HG02623 (cell line): ENCODE measurements around the gene ROR1.

Experiments
- ATAC-seq: cut with Tn5 transposase; IDR thresholded peaks from one replicate; pipeline ENCODE4 v1.9.1; 2021; ENCODE audit warnings: moderate library complexity; ENCODE audit not compliant: unreplicated experiment

ROR1 gene

DNA sequence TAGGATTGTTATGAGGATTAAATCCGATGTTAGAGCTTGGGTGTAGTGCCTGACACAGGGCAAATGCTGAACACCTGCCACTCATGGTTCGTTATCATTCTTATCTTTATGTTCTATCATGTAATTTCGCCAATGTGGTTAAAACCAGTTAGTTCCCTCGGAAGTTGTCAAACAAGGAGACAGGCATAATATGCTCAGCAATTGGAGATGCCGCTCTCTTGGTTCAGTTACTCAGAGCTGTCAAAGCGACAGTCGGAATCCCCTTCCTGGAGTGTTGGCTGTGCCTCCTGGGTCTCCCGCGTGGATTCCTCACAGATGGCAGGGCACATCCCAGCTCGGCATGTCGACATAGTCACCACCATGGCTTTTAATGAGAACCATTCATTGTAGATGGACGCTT, 192.2 kb downstream of the ROR1 start:
- no peak for ATAC-seq

DNA sequence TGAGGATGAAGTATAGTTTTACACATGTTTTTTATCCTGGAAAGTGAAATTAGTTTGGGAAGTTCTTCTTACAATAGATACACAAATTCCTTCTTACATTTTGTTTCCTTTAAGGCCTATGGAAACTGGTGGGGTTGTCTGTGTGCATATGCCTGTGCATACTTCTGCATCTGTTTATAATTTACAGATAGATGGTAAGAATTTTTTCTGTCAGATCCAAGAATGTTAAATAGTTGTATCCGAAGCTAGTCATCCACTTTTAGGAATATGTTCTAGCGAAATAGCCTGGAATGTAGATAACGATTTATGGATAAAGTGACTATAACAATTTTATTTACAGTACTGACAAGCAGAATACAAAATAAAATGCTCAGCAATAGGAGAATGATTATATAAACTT, 194.1 kb downstream of the ROR1 start:
- no peak for ATAC-seq

DNA sequence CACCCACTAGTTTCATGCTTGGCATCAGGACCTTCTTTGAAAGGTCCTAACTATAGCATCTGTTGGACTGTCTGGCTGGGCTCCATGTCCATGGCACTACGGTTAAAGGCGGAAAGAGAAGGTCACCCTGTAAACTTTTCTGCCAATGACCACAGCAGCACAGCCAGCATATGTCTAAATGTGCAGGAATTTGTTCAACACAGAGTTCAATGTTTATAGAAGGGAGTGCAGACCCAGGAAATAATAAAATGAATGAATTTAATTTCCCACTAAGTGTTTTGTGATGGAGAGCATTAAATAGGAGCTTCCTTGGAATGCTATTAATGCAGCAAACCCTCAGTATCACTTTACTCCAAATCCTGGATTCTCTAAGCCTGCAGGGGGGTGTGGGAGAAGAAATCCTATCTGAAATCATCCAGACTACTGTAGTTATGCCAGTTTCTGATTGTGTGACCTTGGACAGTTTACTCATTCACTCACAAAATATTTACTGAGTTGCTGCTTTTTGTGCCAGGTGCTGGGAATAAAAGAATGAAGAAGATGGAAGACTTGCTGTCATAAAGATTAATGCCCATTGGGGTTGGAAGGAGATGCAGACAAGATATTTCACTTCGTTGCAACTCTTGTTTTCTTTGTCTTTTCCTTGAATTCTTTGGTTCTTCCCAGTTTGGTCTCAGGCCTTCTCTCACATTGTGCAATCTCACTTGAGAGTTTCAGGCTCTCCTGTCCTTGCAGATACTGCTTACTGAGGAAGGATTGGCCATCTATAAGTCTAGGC, 195.0 kb downstream of the ROR1 start:
- ATAC-seq = no peak

DNA sequence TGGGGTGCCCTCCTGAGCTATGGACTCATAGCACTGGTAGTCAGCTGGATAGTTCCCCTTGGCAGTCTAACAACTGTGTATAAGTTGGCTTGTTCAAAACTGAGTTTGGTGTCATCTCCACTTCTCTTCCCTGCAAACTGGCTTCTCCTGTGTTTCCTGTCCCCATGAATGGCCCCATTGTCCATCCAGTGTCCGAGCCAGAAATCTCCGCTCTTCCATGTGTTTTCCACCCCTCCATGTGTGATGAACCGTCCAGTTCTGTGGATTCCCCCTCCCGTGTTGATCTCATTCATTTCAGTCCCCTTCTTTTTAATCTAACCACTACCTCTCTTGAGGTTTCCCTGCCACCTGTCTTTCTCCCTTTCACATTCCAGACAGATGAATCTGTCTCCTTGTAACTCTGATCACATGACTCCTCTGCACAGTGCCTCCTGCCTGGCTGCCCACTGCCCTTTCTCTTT, 195.7 kb downstream of the ROR1 start:
- ATAC-seq = no peak

DNA sequence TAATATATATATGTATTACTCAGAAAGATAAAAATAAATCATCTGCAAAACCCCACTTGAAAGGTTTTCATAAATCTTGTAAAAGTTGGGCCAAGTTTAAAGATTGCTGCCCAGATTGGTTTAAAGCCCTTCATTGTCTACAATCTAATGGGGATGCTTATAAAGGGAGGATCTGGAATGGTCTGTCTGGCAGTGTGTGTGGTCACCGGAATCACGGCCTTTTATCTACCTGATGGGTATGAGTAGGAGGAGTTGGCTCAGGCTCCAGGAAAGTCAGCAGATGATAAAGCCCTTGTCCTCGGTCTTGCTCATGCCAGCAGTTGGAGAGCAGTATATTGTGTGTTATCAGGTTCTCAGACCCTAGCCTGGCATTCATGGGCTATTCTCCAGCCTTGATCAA, 197.7 kb downstream of the ROR1 start:
- no peak for ATAC-seq

DNA sequence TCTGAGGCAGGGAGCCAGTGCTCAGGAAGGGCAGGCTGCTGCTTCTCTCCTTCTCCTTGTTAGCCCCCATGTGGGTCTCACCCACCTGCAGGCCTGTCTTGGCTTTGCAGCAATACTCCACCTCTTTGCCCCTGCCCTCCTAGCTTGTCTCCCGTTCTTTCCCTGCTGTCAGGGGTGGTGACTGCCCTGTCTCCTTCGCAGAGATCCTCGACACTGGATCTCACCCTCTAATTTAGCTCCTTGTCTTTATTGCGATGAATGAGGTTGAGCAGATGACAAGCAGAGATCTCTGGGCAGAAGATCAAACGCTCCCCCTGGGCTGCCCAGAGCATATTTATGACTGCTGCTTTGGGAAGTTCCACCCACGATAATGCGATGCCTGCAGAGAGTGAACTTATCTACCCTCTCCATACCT, 199.2 kb downstream of the ROR1 start:
- no peak for ATAC-seq

GRCh38 chr1:63974966-63975365, 201.1 kb downstream of the ROR1 start:
- no peak for ATAC-seq

- ATAC-seq = no peak
These were observed 201.7 kb downstream of the ROR1 start for GRCh38 chr1:63975481-63975880.

- no peak for ATAC-seq
These were observed 202.2 kb downstream of the ROR1 start for GRCh38 chr1:63976006-63976405.

GRCh38 chr1:63977466-63977865, 203.6 kb downstream of the ROR1 start:
- ATAC-seq = no peak

DNA sequence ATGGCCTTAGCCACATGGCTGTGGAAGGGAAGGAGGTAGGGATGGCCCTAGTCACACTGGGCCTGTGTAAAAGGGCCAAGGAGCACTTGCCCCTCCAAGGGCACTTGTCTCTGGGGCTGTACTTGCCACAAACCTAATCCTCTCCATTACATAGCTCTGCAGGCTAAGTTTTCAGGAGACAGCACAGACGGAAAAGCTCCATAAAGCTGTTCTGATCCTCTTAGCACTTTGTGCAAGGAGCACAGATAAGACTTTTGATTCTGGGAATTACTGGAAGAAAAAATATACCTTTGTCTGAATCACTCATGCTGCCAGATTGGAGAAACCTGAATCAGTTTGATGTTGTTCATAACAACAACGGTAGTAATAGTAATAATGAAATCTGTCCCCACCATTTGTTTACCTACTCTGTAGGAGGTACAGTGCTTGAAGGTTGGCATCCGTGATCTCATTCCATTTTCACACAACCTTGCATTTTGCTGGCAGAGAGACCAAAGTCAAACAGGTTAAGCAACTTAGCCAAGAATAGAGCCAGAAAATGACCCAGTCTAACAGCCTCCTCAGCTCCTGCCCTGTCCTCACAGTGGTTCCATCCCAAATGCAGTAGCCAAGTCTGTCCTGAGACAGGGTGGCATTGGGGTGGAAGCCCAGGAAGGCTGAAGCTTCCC, 207.1 kb downstream of the ROR1 start:
- no peak for ATAC-seq

- ATAC-seq = no peak
These were observed 207.6 kb downstream of the ROR1 start for GRCh38 chr1:63981408-63981773.

GRCh38 chr1:63982201-63982600, 208.4 kb downstream of the ROR1 start:
- ATAC-seq = no peak

GRCh38 chr1:63983391-63984256, 209.8 kb downstream of the ROR1 start:
- ATAC-seq = no peak

DNA sequence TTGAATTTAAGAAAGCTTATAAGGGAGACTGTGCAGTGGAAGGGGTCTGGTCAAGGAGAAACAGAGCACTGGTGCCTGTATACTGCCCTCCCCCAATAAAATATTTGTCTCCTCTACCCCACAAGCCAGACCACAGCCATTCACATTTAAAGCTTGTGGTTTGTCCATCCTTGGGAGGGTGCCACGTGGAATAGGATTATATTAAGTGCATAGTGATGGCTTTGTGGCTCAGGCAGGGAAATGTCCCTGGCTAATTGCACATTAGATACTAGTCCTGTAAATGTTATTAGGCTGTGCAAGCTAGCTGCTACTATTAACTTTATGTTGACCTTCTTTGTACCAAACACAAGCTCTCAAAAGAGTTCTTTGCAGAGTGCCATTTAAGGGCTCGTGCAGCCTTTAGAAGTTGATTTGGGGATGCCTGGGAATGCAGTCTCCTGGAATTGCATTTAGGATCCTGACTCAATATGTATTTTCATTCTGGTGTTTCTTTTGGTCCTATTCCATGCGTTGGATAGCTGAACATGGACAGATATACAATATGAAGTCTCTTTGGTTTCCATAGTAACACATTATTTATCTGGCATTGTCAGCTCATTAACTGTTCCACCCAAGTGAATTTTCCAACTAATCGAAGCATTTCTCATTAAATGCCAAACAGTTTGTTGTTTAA, 210.6 kb downstream of the ROR1 start:
- no peak for ATAC-seq

DNA sequence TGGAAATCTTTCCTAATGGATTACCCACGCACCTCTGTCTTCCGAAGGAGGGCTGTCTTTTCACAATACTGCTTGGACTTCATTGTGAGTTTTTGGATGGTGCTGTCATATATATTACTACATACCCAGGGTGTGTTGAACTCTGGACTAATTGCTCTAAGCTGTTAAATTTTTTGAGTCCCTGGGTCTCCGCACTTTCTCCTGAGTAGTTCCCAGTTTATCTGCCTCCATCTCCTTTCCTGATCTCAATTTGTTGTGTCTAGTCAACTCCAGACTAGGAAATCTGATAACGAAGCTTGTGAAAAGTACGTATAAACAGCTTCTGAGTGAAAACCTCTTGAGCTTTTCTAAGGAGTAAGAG, 211.1 kb downstream of the ROR1 start:
- no peak for ATAC-seq

GRCh38 chr1:63987014-63987627, 213.3 kb downstream of the ROR1 start:
- no peak for ATAC-seq

DNA sequence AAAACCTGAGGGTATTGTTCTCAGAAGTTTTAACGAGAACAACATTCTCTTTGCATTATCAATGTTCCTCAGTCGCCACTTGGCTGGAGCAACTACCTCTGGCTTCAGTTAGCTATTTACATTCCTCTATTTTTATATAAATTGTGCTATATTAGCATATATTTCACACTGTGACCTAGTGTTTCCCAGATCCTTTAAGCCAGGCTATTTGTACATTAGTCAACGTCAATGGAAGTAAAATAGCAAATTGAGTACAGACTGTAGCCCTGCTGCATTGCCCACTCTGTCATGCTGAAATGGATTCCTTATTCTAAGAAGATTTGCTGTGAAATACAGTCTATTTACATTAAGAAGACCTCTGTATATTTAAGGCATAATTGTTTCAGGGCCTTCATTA, 213.8 kb downstream of the ROR1 start:
- ATAC-seq = no peak

DNA sequence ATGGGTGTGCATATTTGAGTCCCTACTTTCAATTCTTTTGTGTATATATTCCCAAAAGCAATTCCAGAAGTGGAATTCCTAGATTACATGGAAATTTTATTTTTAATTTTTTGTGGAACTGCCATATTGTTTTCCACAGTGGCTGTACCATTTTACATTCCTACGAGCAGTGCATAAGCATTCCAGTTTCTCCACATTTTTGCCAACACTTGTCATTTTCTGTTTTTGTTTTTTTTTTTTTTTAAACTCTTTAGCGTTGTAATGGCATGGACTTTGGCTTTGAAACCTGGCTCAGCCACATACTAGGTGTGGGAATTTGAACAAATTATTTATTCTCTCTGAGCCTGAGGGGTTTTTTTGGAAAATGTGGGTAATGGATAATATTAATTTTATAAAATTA, 215.1 kb downstream of the ROR1 start:
- ATAC-seq = no peak

DNA sequence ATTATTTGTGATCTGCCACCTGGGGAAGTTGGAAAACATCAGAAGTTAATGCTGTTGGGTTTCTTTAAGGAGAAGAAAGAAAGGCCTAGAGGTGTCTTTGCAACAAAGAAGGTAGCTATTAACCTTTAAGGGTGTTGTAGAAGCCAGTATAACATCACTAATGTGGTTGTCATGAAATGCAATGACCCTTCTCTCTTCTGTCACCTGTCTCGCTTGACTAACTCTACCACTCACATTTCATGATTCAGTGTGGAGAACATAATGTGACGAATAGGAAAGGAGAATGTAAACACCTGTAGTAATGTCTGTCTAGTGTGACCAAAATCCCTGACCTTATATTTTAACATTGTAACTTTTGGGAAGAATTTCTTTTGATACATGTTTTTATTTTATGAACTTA, 217.9 kb downstream of the ROR1 start:
- ATAC-seq = no peak

DNA sequence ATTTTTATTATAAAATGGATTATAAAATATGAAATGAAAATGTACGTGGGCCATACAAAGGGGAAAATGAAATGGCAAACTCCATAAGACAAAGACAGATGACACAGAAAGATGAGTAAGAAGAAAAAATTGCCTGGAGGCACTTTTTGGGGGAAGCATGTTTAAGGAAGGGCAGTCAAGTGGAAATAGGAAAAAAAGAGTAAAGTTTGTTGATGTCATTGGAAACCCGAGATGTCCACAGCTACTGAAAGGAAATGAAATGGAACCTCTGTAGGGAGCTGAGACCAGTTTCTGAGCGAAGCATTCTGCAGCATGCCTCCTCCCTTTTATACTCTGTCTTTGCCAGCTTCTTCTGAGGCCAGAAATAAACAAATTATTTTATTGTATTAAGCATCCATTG, 226.2 kb downstream of the ROR1 start:
- ATAC-seq = no peak
